Endometrial microvascular endothelial cells (primary cell): ENCODE results near the gene PTPRCAP. TPM values are rescaled to one million over a fixed set of nuclear protein-coding genes. Genes with fewer than 3 reads are reported as not detected.
"Not testable (repeated sequence)": the region's sequence is repeated elsewhere in the genome, so short reads cannot be mapped to it uniquely, and the experiment has no call there.

Source experiments
- in situ Hi-C: cut with HindIII; loops from 2 replicates; pipeline ENCODE4 v1.10.0; 2017; ENCODE audit warnings: low sequenced_read_pairs, low pct_unique_long_range_greater_than_20kb; ENCODE audit errors: inconsistent ontology term
- total RNA-seq: library from RNA; depleted of rRNA; stranded (reverse); fragments of >200 nt; gene quantifications from one replicate; pipeline ENCODE4 v1.2.3, GENCODE V29; 2015; ENCODE audit errors: inconsistent ontology term

The PTPRCAP gene, protein sequence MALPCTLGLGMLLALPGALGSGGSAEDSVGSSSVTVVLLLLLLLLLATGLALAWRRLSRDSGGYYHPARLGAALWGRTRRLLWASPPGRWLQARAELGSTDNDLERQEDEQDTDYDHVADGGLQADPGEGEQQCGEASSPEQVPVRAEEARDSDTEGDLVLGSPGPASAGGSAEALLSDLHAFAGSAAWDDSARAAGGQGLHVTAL
- total RNA-seq = not detected

DNA sequence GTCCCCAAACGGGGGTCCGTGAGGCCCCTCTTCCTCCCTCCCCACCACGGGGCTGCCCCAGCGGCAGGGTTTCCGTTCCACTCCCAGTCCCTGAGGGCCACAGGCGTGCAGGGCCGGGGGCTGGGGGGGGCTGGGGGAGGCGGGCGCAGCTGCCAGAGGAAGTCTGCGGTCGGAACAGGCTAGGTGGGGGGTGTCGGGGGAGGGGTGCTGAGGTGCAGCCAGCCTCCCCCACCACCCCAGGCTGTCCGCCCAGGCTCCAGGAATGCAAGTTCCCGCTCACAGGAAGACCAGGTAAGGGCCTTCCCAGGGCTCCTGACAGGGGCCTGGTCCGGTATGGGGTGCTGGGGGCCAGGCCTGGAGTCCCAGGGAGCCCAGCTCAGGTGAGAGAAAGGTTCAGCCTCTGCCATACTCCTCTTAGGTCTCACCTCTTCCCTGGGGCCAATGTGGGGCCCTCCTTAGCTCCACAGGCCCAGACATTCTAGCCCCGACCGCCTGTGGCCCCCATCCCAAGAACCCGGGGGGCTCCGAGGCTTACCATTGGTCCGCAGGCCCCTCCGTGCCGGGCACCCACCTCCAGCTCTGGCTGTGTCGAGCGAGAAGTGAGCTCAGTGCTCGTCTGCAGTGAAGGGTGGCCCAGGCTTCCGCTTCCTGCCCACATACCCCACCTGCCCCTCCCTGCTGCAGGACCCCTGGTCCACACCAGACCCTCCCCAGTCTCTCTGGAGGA, at the start of gene PTPRCAP:
Gene PTPRCAP, minus strand, starts transcription at position 601 of the 727 bp plus-strand sequence. Its CDS starts 63 bp downstream, at position 538.
- in situ Hi-C loops = no loop called here

DNA sequence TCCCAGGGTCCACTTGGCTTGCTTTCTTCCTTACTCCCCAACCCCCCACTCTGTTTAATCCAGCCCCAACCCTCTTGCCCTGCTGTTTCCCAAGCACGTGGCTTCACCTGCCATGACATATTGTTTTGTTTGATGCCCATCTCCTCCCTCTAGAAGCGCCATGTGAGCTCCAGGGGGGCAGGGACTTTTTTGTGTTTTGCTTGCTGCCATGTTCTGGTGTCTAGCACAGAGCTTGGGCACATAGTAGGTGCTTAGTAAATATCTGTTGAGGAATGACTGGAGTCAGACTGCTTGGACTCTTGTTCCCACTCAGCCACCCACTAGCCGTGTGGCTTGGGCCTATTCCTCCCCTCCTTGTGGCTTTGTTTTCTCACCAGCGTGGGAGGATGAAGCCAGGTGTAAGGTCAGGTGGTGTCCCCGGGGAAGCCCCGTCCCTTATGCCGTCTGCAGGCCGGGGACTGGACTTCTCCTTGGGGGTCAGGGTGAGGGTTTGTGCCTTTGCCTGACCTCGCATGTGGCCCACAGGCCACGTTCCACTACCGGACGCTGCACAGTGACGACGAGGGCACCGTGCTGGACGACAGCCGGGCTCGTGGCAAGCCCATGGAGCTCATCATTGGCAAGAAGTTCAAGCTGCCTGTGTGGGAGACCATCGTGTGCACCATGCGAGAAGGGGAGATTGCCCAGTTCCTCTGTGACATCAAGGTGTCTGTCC, 49.2 kb upstream of the PTPRCAP start:
- in situ Hi-C loops = no loop called here

DNA sequence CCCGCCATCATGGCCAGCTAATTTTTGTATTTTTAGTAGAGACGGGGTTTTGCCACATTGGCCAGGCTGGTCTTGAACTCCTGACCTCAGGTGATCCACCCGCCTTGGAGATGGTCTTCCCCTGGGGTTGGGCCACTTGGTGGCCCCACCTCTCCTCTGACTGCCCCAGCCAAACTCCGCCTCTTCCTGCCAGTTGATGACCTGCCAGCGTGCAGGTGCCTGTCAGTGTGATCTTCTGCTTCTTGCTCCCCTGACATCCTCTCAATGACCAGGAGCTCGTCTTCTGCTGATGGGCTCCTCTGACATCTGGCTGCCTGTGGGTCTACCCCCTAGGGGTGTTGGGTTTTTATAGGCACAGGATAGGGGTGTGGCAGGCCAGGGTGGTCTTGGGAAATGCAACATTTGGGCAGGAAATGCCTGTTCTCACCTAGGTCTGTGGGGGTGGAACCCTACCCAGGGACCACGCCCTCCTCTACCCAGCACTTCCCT, 48.4 kb upstream of the PTPRCAP start:
- in situ Hi-C loops = not testable (repeated sequence)

DNA sequence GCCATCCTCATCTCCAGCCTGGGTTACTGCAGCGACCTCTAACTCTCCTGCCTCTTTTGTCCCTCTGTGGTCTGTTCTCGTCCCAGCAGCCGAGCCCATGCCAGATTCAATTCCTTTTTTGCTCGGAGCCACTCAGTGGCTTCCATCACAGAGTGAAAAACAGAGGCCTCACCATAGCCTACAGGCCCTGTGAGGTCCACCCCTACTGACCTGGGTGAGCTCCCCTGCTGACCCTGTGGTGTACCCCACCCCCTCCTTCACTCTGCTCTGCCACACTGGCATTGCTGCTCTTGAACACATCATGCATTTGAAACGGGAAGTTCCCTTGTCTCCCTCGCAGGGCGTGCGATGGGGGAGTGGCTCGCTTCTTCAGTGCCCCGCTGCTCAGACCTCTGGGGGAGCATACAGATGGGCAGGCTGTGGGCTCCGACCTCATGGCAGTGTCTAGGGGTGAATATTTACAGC, 47.4 kb upstream of the PTPRCAP start:
- in situ Hi-C loops = no loop called here

DNA sequence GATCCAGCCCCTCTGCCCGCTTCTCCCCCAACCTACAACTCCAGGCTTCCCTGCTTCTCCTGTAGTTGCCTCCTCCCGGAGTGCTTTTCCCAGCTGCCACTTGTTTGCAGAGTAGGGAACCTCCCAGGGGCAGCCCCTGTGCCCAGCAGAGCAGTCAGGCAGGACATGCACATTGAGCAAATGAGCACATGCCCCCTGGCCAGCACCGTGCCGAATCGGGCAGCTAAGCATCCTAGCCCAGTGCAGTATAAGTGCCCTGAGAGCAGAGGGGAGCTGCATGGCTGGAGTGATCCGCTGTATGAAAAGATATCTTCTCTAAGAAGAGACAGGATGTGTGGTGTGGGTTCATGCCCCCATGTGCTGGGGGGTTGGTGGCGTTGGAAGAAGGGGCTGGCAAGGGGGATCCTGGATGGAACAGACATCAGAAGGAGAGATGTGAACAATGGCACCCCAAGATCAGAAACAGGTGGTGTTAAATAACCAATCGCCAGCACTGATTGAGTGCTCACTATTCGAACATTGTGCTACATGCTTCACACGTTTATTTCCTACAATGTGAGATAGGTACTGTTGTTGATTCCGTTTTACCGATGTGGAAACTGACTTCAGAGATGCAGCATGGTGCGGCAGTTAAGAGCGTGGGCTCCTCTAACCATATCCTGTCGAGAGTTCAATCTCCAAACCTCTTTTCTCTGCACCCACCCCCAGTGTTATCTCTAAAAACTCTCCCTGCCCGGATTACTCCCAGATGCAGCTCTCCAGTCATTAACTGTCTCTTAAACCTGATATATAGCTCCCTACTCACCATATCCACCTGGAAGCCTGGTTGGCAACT, 46.6 kb upstream of the PTPRCAP start:
- in situ Hi-C loops = no loop called here

DNA sequence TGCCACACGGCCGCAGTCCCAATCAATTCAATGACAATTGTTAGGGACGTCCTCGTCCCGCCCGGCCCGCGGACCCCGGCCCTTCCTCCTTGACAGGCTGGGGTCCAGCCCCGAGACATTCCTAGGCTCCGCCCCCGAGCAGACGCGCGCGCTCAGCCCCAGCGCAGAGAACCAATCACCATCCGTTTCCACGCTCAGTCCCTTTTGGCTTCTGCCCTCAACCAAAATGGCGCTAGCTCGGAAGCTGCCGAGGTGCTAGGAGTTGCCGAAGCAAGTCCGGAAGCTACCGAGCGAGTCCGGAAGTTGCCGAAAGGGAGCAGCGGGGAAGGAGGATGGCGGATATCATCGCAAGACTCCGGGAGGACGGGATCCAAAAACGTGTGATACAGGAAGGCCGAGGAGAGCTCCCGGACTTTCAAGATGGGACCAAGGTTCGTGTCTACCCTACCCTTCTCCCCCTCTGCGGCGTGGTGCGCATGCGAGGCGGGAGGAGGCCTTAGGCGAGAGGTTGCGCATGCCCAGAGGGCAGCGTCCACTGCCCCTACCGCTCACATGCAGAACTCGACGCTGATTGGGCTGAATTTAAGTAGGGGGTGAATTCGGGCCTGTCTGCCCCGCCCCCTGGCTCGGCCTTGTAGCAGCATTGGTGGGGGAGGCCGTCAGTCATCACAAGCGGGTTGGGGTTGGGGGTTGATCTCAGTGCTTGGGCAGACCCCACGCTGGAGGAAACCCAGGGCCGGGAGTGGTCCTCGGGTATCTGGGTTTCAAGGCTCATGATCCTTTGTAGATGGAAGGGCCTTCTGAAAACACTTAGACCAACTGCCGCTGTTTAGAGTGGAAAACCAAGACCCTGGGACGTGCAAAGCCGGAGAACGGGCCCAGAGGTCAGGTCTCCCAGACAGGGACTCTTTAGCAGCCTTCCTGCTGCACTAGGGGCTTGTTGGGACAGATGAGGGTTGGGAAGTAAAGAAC, 45.6 kb upstream of the PTPRCAP start, which contains the start of gene AIP:
Gene AIP, plus strand, starts transcription at position 200 of the 972 bp plus-strand sequence. Its CDS starts 133 bp downstream, at position 333.
- in situ Hi-C loops = no loop called here

DNA sequence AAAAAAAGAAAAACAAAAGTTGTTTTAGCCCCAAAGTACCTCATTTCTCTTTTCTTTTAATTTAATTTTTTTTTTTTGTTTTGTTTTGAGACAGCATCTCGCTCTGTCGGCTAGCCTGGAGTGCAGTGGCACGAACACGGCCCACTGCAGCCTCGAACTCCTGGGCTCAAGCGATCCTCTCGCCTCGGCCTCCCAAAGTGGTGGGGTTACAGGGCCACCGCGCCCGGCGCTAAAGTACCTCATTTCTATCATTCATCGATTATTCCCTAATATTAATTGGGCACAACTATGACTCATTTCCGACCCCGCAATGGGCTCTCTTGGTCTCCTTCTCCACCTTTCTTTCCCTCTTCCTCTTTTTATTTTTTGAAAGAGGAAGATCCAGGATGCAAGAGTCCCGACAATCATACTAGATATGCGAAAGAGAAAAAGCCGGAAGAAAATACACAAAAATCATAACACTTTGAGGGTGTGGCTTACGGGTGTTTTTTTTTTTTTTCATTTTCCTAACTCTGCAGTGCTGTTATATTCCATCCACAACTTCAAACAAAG, 44.9 kb upstream of the PTPRCAP start:
- in situ Hi-C loops = no loop called here

DNA sequence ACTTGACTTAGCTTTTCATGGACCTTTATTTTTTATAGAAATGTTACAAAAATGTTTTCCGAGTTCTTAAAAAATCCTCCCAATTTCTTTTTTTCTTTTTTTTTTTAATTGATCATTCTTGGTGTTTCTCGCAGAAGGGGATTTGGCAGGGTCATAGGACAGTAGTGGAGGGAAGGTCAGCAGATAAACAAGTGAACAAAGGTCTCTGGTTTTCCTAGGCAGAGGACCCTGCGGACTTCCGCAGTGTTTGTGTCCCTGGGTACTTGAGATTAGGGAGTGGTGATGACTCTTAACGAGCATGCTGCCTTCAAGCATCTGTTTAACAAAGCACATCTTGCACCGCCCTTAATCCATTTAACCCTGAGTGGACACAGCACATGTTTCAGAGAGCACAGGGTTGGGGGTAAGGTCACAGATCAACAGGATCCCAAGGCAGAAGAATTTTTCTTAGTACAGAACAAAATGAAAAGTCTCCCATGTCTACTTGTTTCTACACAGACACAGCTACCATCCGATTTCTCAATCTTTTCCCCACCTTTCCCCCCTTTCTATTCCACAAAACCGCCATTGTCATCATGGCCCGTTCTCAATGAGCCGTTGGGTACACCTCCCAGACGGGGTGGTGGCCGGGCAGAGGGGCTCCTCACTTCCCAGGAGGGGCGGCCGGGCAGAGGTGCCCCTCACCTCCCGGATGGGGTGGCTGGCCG, 40.0 kb upstream of the PTPRCAP start:
- in situ Hi-C loops = not testable (repeated sequence)

DNA sequence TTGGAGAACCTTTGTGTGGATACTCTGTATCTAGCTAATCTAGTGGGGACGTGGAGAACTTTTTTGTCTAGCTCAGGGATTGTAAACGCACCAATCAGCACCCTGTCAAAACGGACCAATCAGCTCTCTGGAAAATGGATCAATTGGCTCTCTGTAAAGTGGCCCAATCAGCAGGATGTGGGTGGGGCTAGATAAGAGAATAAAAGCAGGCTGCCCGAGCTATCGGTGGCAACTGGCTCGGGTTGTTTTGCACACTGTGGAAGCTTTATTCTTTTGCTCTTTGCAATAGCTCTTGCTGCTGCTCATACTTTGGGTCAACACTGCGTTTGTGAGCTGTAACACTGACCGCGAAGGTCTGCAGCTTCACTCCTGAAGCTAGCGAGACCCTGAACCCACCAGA, 39.2 kb upstream of the PTPRCAP start:
- in situ Hi-C loops = not testable (repeated sequence)

DNA sequence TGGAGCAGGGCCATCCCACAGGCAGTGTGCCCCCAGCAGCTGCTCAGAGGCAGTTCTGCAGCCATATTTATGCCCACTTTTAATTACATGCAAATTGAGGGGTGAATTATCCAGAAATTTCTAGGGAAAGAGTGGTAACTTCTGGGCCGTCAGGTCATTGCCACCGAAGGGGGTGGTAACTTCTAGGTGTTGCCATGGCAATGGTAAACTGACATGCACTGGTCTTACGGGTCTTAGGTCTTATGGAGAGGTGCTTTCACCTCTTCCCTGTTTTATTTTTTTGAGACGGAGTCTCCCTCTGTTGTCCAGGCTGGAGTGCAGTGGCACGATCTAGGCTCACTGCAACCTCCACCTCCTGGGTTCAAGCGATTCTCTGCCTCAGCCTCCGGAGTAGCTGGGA, 35.4 kb upstream of the PTPRCAP start:
- in situ Hi-C loops = no loop called here

DNA sequence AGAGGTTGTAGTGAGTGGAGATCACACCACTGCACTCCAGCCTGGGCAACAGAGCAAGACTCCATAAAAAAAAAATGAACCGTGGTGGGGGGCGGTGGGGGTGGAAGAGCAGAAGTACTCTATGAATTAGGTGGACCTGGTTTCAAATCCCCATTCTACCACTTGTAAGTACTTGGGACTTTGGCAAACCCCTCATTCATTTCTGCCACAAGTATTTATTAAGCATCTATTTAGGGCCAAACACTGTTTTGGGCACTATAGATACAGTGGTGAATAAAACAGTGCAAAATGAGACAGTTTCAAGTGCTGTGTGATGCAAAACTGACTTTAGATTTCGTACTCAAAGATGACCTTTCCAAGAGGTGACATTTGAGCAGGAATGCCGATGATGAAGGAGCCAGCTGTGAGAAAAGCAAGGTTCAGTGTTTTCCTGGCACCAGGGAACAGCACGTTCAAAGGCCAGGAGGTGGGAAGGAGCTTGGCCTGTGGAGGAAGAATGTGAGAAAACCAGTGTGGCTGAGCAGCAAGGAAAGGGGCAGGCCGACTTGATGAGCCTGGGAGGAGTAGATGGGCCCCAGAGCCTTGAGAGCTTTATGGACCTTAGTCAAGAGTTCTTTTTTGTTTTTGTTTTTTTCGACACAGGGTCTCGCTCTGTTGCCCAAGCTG, 33.0 kb upstream of the PTPRCAP start:
- in situ Hi-C loops = no loop called here

DNA sequence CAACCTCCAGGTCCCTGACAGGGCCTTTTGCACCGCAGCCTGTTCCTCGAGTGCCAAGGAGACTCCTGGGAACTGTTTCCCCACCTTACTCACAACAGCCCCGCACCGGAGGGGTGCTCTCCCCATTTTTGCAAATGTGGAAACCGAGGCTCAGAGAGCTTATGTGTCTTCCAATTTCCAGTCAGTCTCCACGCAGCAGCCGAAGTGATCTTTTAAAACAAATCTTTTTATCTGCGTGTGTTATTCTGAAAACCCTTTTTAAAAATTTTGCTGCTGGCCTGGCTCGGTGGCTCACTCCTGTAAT, 32.0 kb upstream of the PTPRCAP start:
- in situ Hi-C loops = no loop called here

DNA sequence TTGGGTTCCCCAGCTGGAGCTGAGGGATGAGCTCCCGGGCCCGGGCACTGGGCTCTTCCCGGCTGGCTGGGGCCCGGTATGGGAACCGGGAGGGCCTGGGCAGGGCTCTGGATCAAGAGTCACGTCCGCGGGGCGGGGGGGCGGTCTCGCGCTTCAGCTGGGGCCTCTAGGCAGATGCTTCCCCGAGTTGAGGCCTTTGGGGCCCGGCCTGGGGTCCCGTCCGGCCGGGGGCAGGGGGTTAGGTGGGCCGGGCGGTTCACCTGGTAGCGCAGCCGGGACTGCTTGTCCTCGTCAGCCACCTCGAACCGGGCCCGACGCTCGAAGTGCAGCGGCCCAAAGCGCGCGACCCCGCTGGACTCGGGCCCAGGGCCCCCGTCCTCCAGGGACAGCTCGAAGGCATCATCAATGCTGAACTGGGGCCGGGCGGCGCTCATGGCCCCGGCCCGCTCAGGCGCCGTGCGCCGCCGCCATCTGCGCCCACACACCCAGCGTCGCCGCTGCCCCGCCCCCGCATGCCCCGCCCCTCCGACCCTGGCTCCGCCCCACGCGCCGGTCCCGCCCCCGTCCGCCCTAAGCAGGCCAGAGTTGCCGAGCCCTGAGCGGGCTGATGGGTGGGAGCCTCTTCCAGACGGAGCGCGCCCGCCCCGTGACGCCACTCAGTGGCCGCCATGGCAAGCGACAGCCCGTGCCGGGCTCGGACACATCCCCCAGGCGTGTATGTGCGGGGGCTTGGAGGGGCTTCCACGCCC, 31.5 kb upstream of the PTPRCAP start, which contains the start of gene TMEM134:
Gene TMEM134, minus strand, starts transcription at position 493 of the 749 bp plus-strand sequence. Its CDS starts 59 bp downstream, at position 434.
- in situ Hi-C loops = no loop called here

DNA sequence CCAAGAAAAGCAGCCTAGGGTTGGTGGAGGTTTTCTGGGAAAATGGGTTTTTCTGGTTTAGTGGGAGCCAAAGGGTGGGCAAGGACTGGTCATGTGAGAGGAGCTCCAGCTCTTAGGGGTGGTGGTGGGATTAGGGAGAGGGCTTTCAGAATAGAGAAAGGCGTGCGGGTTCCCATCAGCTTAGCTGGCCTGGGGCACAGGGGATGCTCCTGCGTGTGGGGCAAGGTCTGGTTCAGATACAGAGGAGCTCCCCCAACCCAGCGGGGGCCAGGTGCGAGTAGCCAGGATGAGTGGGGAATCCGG, 30.9 kb upstream of the PTPRCAP start:
- in situ Hi-C loops = no loop called here

DNA sequence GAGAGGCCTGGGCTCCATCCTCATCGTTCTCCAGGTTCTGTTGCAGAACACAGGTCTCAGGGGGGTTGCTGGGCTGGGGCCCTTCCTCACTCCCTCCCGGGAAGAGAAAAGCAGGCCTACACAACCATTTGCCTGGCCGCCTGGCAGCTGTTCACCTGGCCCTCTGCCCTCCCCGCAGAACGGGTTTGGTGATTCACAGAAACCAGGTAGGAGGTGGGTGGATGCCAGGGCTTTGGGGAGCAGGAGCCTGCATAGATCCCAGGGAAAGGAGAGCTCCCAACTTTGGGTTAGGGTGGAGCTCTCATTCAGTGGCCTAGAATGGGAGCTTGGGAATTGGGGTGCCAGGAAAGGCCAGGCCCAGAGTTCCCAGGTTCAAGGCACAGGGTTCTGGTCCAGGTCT, 30.6 kb upstream of the PTPRCAP start:
- in situ Hi-C loops = no loop called here
